T-cell (primary cell): ENCODE data around the gene PARD3. TPM values are rescaled to one million over a fixed set of nuclear protein-coding genes. Genes with fewer than 3 reads are reported as not detected.

Experiments used
- ATAC-seq, 4 experiments: fragments of 200-7000 bp in 3 of 4; fragments of 150-1000 bp in 1 of 4; cut with Tn5 transposase; replicated peaks in 1 of 4; 1 replicate in 3 of 4; 2 replicates in 1 of 4; pipeline ENCODE4 v1.10.0; 2021; ENCODE audit warnings: moderate library complexity in 3 of 4, mild to moderate bottlenecking in 2 of 4, moderate number of reproducible peaks in 1 of 4
- CTCF ChIA-PET, 2 donors: fragments of 300-600 bp; sonication (Branson Sonifier 250); formaldehyde crosslinking; loops; one replicate each; lab custom pipeline; 2022; ENCODE audit warnings: antibody characterized with exemption in 2 of 2; lab: Charles Lee
- POLR2A ChIA-PET, 2 donors: fragments of 300-600 bp; sonication (Branson Sonifier 250); formaldehyde crosslinking; loops; one replicate each; lab custom pipeline; 2022; ENCODE audit warnings: antibody characterized with exemption in 2 of 2; lab: Charles Lee
- DNase-seq, 35 experiments: peaks; one replicate each; pipeline versions ENCODE4 v3.0.0 to v3.0.0-alpha.2; 2013 to 2023
- H3K27ac ChIP-seq: one replicate; pipeline ENCODE4 v1.5.1; 2013; ENCODE audit warnings: low read length
- H3K27me3 ChIP-seq, 2 experiments: replicated peaks in 1 of 2; 1 replicate in 1 of 2; 2 replicates in 1 of 2; pipeline versions ENCODE4 v1.6.1 to v1.7.0; 2013; ENCODE audit warnings: low read length in 1 of 2, mixed read lengths in 1 of 2; ENCODE audit not compliant: control insufficient read depth in 2 of 2, insufficient read depth in 2 of 2; ENCODE audit errors: extremely low read depth in 1 of 2
- H3K36me3 ChIP-seq, 2 donors: 1 replicate in 1 of 2; 2 replicates in 1 of 2; pipeline versions ENCODE4 v1.6.1 to v1.7.0; 2013; ENCODE audit warnings: low read length in 1 of 2; ENCODE audit not compliant: control insufficient read depth in 2 of 2, insufficient read depth in 1 of 2; ENCODE audit errors: extremely low read depth in 1 of 2
- H3K4me1 ChIP-seq, 2 experiments: 1 replicate in 1 of 2; 2 replicates in 1 of 2; pipeline versions ENCODE4 v1.6.1 to v1.7.0; 2013; ENCODE audit warnings: low read length in 2 of 2, mixed read lengths in 1 of 2; ENCODE audit not compliant: insufficient read depth in 2 of 2, control insufficient read depth in 1 of 2; ENCODE audit errors: extremely low read depth in 1 of 2
- H3K4me3 ChIP-seq, 2 donors: 1 replicate in 1 of 2; 2 replicates in 1 of 2; pipeline versions ENCODE4 v1.5.1 to v1.7.0; 2013; ENCODE audit warnings: mild to moderate bottlenecking in 2 of 2, low read length in 1 of 2, moderate library complexity in 1 of 2; ENCODE audit not compliant: control insufficient read depth in 1 of 2; ENCODE audit errors: extremely low read depth in 1 of 2
- H3K9me3 ChIP-seq: 2 replicates; pipeline ENCODE4 v1.7.0; 2013
- H3K27ac Mint-ChIP-seq, 2 donors: one replicate each; pipeline ENCODE4 v1.8.0; 2020 to 2021; ENCODE audit warnings: mild to moderate bottlenecking in 2 of 2, mixed read lengths in 2 of 2
- H3K27me3 Mint-ChIP-seq, 2 donors: one replicate each; pipeline ENCODE4 v1.8.0; 2021 to 2022; ENCODE audit warnings: mixed read lengths in 2 of 2
- H3K36me3 Mint-ChIP-seq: one replicate; pipeline ENCODE4 v1.8.0; 2021; ENCODE audit warnings: mixed read lengths
- H3K4me1 Mint-ChIP-seq, 3 donors: one replicate each; pipeline ENCODE4 v1.8.0; 2020 to 2022; ENCODE audit warnings: mixed read lengths in 3 of 3, mild to moderate bottlenecking in 1 of 3
- H3K4me3 Mint-ChIP-seq, 3 donors: one replicate each; pipeline ENCODE4 v1.8.0; 2020 to 2022; ENCODE audit warnings: mild to moderate bottlenecking in 3 of 3, mixed read lengths in 3 of 3, moderate library complexity in 3 of 3
- H3K9me3 Mint-ChIP-seq, 3 donors: one replicate each; pipeline ENCODE4 v1.8.0; 2020 to 2022; ENCODE audit warnings: mixed read lengths in 3 of 3
- WGBS: methylation state at CpG from one replicate; pipeline ENCODE4 v1.1.5; 2013; ENCODE audit warnings: missing lambda C conversion rate; ENCODE audit not compliant: insufficient coverage; 5-methylcytosine and 5-hydroxymethylcytosine counted together
- total RNA-seq, 35 experiments: library from RNA in 6 of 35; stranded (reverse) in 6 of 35; fragments of 120-200 nt in 1 of 35; gene quantifications; one replicate each; pipeline versions ENCODE4 v1.2.1 to v1.2.4 and lab custom pipeline; 2013 to 2026

Gene PARD3
- total RNA-seq, 5 donors from 2014 or later (not counting 1 experiment from before 2014, with no cell fraction given) = 0.36 to 0.92 (median 0.65) TPM

GRCh38 chr10:34380856-34381255 lies 434.2 kb downstream of the PARD3 start:
- no peaks in the 10 kb centered on the region for H3K9me3 Mint-ChIP-seq
- POLR2A ChIA-PET = no interaction called here

GRCh38 chr10:34378297-34378696 lies 436.8 kb downstream of the PARD3 start:
- H3K4me3 Mint-ChIP-seq = no peak overlapping the region
- ATAC-seq (no peak), DNase-seq (no peak)
- ChIA-PET POLR2A (no interaction called here), CTCF (no interaction called here)
- Histone ChIP-seq H3K4me1 (no peaks in the 10 kb centered on the region), H3K36me3 (no peaks in the 10 kb centered on the region), H3K27ac (no peak overlapping the region), H3K4me3 (no peak overlapping the region), H3K27me3 (no peaks in the 10 kb centered on the region), H3K9me3 (no peaks in the 10 kb centered on the region)
- no peaks in the 10 kb centered on the region for H3K9me3 Mint-ChIP-seq
- H3K4me1 Mint-ChIP-seq = no peaks in the 10 kb centered on the region
- no peaks in the 10 kb centered on the region for H3K36me3 Mint-ChIP-seq
- H3K27me3 Mint-ChIP-seq = peaks cover 0 to 2% of the 10 kb centered on the region in 2 donors
- H3K27ac Mint-ChIP-seq = no peak overlapping the region

More at GRCh38 chr10:34380856-34381255, 434.2 kb downstream of the PARD3 start:
- Mint-ChIP-seq H3K27me3 (peaks cover 0 to 2% of the 10 kb centered on the region in 2 donors), H3K4me3 (no peak overlapping the region), H3K36me3 (no peaks in the 10 kb centered on the region), H3K4me1 (no peaks in the 10 kb centered on the region), H3K27ac (no peak overlapping the region)
- no CpG with 5 or more reads among the region's 3 CpGs for WGBS
- Histone ChIP-seq H3K4me3 (no peak overlapping the region), H3K36me3 (no peaks in the 10 kb centered on the region), H3K4me1 (no peaks in the 10 kb centered on the region), H3K27ac (no peak overlapping the region), H3K27me3 (no peaks in the 10 kb centered on the region), H3K9me3 (no peaks in the 10 kb centered on the region)
- DNase-seq (no peak), ATAC-seq (no peak)
- CTCF ChIA-PET = no interaction called here

- Mint-ChIP-seq H3K27me3 (peaks cover 0 to 2% of the 10 kb centered on the region in 2 donors), H3K4me3 (no peak overlapping the region), H3K27ac (no peak overlapping the region), H3K4me1 (no peaks in the 10 kb centered on the region), H3K9me3 (no peaks in the 10 kb centered on the region), H3K36me3 (no peaks in the 10 kb centered on the region)
- H3K36me3 ChIP-seq = no peaks in the 10 kb centered on the region
- no peak for ATAC-seq
- ChIA-PET CTCF (no interaction called here), POLR2A (no interaction called here)
- no peak for DNase-seq
- WGBS = no CpG with 5 or more reads among the region's 5 CpGs
- no peaks in the 10 kb centered on the region for H3K4me1 ChIP-seq
- H3K27me3 ChIP-seq = no peaks in the 10 kb centered on the region
- H3K4me3 ChIP-seq = no peak overlapping the region
- H3K27ac ChIP-seq = no peak overlapping the region
- H3K9me3 ChIP-seq = no peaks in the 10 kb centered on the region
Observed at GRCh38 chr10:34377833-34378232, 437.3 kb downstream of the PARD3 start.

GRCh38 chr10:34374356-34375045 lies 440.6 kb downstream of the PARD3 start:
- Mint-ChIP-seq H3K4me1 (peaks cover 4 to 7% (median 5%) of the 10 kb centered on the region in 3 donors), H3K27ac (no peak overlapping the region), H3K36me3 (no peaks in the 10 kb centered on the region), H3K9me3 (no peaks in the 10 kb centered on the region), H3K4me3 (no peak overlapping the region), H3K27me3 (no peaks in the 10 kb centered on the region)
- H3K4me3 ChIP-seq = no peak overlapping the region
- peaks cover 0 to 8% of the 10 kb centered on the region in 2 experiments for H3K4me1 ChIP-seq
- no peaks in the 10 kb centered on the region for H3K9me3 ChIP-seq
- H3K36me3 ChIP-seq = no peaks in the 10 kb centered on the region
- DNase-seq (no peak), ATAC-seq (no peak)
- CTCF ChIA-PET = no interaction called here
- 79% methylated on average over 3 of the region's 6 CpGs for WGBS
- no peak overlapping the region for H3K27ac ChIP-seq
- POLR2A ChIA-PET = no interaction called here
- no peaks in the 10 kb centered on the region for H3K27me3 ChIP-seq

GRCh38 chr10:34373211-34373610 lies 441.9 kb downstream of the PARD3 start:
- no CpG with 5 or more reads among the region's 4 CpGs for WGBS
- no peaks in the 10 kb centered on the region for H3K9me3 Mint-ChIP-seq
- CTCF ChIA-PET = no interaction called here

GRCh38 chr10:34372509-34372908 lies 442.6 kb downstream of the PARD3 start:
- ATAC-seq = no peak
- no peak overlapping the region for H3K4me3 Mint-ChIP-seq

More at GRCh38 chr10:34373211-34373610, 441.9 kb downstream of the PARD3 start:
- POLR2A ChIA-PET = no interaction called here
- H3K4me1 ChIP-seq = peaks cover 0 to 9% of the 10 kb centered on the region in 2 experiments
- no peaks in the 10 kb centered on the region for H3K27me3 ChIP-seq
- DNase-seq (no peak), ATAC-seq (no peak)
- no peak overlapping the region for H3K4me3 ChIP-seq
- no peaks in the 10 kb centered on the region for H3K9me3 ChIP-seq
- Mint-ChIP-seq H3K4me1 (peaks cover 4 to 11% (median 9%) of the 10 kb centered on the region in 3 donors), H3K36me3 (no peaks in the 10 kb centered on the region), H3K27ac (no peak overlapping the region), H3K4me3 (no peak overlapping the region), H3K27me3 (no peaks in the 10 kb centered on the region)
- H3K27ac ChIP-seq = no peak overlapping the region
- no peaks in the 10 kb centered on the region for H3K36me3 ChIP-seq

More at GRCh38 chr10:34372509-34372908, 442.6 kb downstream of the PARD3 start:
- Histone ChIP-seq H3K4me3 (no peak overlapping the region), H3K27ac (no peak overlapping the region), H3K9me3 (no peaks in the 10 kb centered on the region), H3K27me3 (no peaks in the 10 kb centered on the region), H3K36me3 (no peaks in the 10 kb centered on the region), H3K4me1 (peaks cover 0 to 9% of the 10 kb centered on the region in 2 experiments)
- CTCF ChIA-PET = no interaction called here
- Mint-ChIP-seq H3K4me1 (peaks cover 4 to 11% (median 9%) of the 10 kb centered on the region in 3 donors), H3K27me3 (peaks cover 0 to 2% of the 10 kb centered on the region in 2 donors), H3K27ac (no peak overlapping the region), H3K36me3 (no peaks in the 10 kb centered on the region), H3K9me3 (no peaks in the 10 kb centered on the region)
- DNase-seq = no peak
- POLR2A ChIA-PET = no interaction called here
